Measurements from ENCODE around the gene ARHGDIG.

DNA sequence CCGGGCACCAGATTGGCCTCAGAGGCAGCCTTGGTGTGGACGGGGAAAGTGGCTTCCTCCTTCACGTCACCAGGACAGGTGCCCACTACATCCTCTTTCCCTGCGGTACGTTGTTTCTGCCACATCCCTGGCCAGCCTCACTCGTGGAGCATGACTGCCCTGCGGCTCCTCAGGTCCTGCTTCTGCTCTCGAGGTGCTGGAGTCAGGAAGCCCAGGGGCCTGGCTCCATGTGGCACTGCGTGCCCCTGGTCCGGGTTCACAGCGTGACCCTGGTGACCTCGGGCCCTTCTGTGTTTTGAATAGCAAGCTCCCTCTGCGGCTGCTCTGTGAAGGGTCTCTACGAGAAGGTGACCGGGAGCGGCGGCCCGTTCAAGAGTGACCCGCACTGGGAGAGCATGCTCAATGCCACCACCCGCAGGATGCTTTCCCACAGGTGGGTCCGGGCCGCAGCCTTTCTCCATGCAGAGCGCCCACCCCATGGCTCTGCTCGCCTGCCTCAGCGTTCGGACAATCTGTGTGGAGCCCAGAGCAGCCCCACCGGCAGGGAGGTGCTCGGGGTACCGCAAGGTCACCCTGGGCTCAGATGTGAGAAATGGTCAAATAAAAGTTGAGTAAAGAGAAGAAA lies 18.2 kb upstream of the ARHGDIG start:
- TF ChIP-seq ZNF212 (CRISPR knock-in tag; IDR thresholded peaks at IDR 0.05) = no peak
- no peak for TF ChIP-seq FOXK1 (CRISPR knock-in tag; IDR thresholded peaks at IDR 0.05; ENCODE audit: borderline replicate concordance)
- no peak for TF ChIP-seq ZNF140 (CRISPR knock-in tag; IDR thresholded peaks at IDR 0.05)
- TF ChIP-seq, protein P1, sequence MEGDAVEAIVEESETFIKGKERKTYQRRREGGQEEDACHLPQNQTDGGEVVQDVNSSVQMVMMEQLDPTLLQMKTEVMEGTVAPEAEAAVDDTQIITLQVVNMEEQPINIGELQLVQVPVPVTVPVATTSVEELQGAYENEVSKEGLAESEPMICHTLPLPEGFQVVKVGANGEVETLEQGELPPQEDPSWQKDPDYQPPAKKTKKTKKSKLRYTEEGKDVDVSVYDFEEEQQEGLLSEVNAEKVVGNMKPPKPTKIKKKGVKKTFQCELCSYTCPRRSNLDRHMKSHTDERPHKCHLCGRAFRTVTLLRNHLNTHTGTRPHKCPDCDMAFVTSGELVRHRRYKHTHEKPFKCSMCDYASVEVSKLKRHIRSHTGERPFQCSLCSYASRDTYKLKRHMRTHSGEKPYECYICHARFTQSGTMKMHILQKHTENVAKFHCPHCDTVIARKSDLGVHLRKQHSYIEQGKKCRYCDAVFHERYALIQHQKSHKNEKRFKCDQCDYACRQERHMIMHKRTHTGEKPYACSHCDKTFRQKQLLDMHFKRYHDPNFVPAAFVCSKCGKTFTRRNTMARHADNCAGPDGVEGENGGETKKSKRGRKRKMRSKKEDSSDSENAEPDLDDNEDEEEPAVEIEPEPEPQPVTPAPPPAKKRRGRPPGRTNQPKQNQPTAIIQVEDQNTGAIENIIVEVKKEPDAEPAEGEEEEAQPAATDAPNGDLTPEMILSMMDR (IDR thresholded peaks at IDR 0.05 in 2 of 3, conservative IDR thresholded peaks at IDR 0.05 in 1 of 3; ENCODE audit: insufficient read depth in 2 of 3, low read depth in 1 of 3, low read length in 3 of 3) = no peak
